IMR-90 (cell line): ENCODE results near the gene RNF19B. TPM values are rescaled to one million over a fixed set of nuclear protein-coding genes. Genes with fewer than 3 reads are reported as not detected.

Source experiments
- ATAC-seq: fragments of 200-7000 bp; cut with Tn5 transposase; 2 replicates; pipeline ENCODE4 v1.9.1; 2020; ENCODE audit warnings: low read depth, mild to moderate bottlenecking, moderate library complexity
- BruUV-seq: library from RNA; stranded (reverse); fragments of 400-500 nt; replicated peaks from 2 replicates; lab custom pipeline; 2021; lab: Mats Ljungman, UMichigan
- CTCF ChIA-PET: fragments of 300-600 bp; formaldehyde crosslinking; extraction: SDS; loops from one replicate; lab custom pipeline; 2021; ENCODE audit warnings: antibody characterized with exemption; lab: Yijun Ruan, JAX
- POLR2A ChIA-PET: fragments of 300-600 bp; sonication (Branson Sonifier 250); formaldehyde crosslinking; loops from one replicate; lab custom pipeline; 2022; ENCODE audit warnings: antibody characterized with exemption; ENCODE audit not compliant: unreplicated experiment; lab: Charles Lee
- DNase-seq: peaks from one replicate; pipeline ENCODE4 v3.0.0; 2013
- H2AFZ ChIP-seq: replicated peaks from 2 replicates; pipeline ENCODE3; 2013; ENCODE audit warnings: low read length, mild to moderate bottlenecking; ENCODE audit not compliant: poor library complexity
- H2AK5ac ChIP-seq: 2 replicates; pipeline ENCODE4 v1.6.1; 2013; ENCODE audit warnings: low read depth, low read length, inconsistent platforms
- H2AK9ac ChIP-seq: replicated peaks from 2 replicates; pipeline ENCODE3; 2013; ENCODE audit warnings: mild to moderate bottlenecking, low read depth, low read length, moderate library complexity; ENCODE audit not compliant: poor library complexity
- H2BK120ac ChIP-seq: 2 replicates; pipeline ENCODE4 v1.6.1; 2013; ENCODE audit warnings: low read depth, low read length, inconsistent platforms
- H2BK15ac ChIP-seq: 3 replicates; pipeline ENCODE4 v1.6.1; 2013; ENCODE audit warnings: low read depth, low read length, inconsistent platforms
- H2BK20ac ChIP-seq: 2 replicates; pipeline ENCODE4 v1.6.1; 2013; ENCODE audit warnings: low read depth, mild to moderate bottlenecking, inconsistent platforms, low read length, moderate library complexity
- H2BK5ac ChIP-seq: 2 replicates; pipeline ENCODE4 v1.6.1; 2013; ENCODE audit warnings: mild to moderate bottlenecking, low read depth, low read length, inconsistent platforms; ENCODE audit not compliant: poor library complexity, severe bottlenecking
- H3K14ac ChIP-seq: replicated peaks from 2 replicates; pipeline ENCODE4 v1.6.1; 2013; ENCODE audit warnings: low read depth, low read length, inconsistent platforms
- H3K18ac ChIP-seq: 2 replicates; pipeline ENCODE4 v1.6.1; 2013; ENCODE audit warnings: low read depth, low read length, control low read depth
- H3K23ac ChIP-seq: 2 replicates; pipeline ENCODE4 v1.6.1; 2013; ENCODE audit warnings: low read depth, low read length, inconsistent platforms
- H3K27ac ChIP-seq: 2 replicates; pipeline ENCODE4 v1.5.1; 2013; ENCODE audit warnings: mild to moderate bottlenecking, control low read depth, low read length; ENCODE audit not compliant: insufficient read depth
- H3K27me3 ChIP-seq: 2 replicates; pipeline ENCODE4 v1.6.1; 2013; ENCODE audit warnings: low read length; ENCODE audit not compliant: control insufficient read depth, insufficient read depth
- H3K36me3 ChIP-seq: 2 replicates; pipeline ENCODE4 v1.6.1; 2013; ENCODE audit warnings: low read length, mixed read lengths; ENCODE audit not compliant: control insufficient read depth, insufficient read depth
- H3K4ac ChIP-seq: 2 replicates; pipeline ENCODE4 v1.6.1; 2013; ENCODE audit warnings: low read depth, low read length, inconsistent platforms
- H3K4me1 ChIP-seq: 2 replicates; pipeline ENCODE4 v1.6.1; 2013; ENCODE audit warnings: low read length, mixed read lengths; ENCODE audit not compliant: control insufficient read depth, insufficient read depth
- H3K4me2 ChIP-seq: 2 replicates; pipeline ENCODE4 v1.6.1; 2013; ENCODE audit warnings: low read depth, mild to moderate bottlenecking, control low read depth, low read length, moderate library complexity
- H3K4me3 ChIP-seq: 2 replicates; pipeline ENCODE4 v1.5.1; 2013; ENCODE audit warnings: low read depth, mild to moderate bottlenecking, control low read depth, low read length, moderate library complexity; ENCODE audit not compliant: insufficient read depth
- H3K56ac ChIP-seq: 2 replicates; pipeline ENCODE4 v1.6.1; 2013; ENCODE audit warnings: low read length, inconsistent platforms; ENCODE audit not compliant: insufficient read depth; ENCODE audit errors: extremely low read depth
- H3K79me1 ChIP-seq, 2 experiments: 2 replicates each; pipeline ENCODE4 v1.6.1; 2013; ENCODE audit warnings: low read length in 2 of 2, inconsistent platforms in 1 of 2, low read depth in 1 of 2
- H3K9ac ChIP-seq: 2 replicates; pipeline ENCODE4 v1.6.1; 2013; ENCODE audit warnings: low read depth, low read length, control low read depth
- H3K9me1 ChIP-seq: 2 replicates; pipeline ENCODE4 v1.6.1; 2013; ENCODE audit warnings: low read length, inconsistent platforms; ENCODE audit not compliant: insufficient read depth
- H3K9me3 ChIP-seq: 2 replicates; pipeline ENCODE4 v1.6.1; 2013; ENCODE audit warnings: low read length; ENCODE audit not compliant: control insufficient read depth, insufficient read depth
- H4K20me1 ChIP-seq: 2 replicates; pipeline ENCODE4 v1.6.1; 2013; ENCODE audit warnings: low read length, inconsistent platforms; ENCODE audit not compliant: insufficient read depth
- H4K5ac ChIP-seq: 2 replicates; pipeline ENCODE4 v1.6.1; 2013; ENCODE audit warnings: mild to moderate bottlenecking, low read depth, low read length, control low read depth
- H4K8ac ChIP-seq, 2 experiments: 2 replicates each; pipeline ENCODE4 v1.6.1; 2013; ENCODE audit warnings: low read depth in 2 of 2, low read length in 2 of 2, control low read depth in 1 of 2, inconsistent platforms in 1 of 2
- H4K91ac ChIP-seq: 2 replicates; pipeline ENCODE4 v1.6.1; 2013; ENCODE audit warnings: low read depth, low read length, inconsistent platforms; ENCODE audit not compliant: insufficient read depth
- BHLHE40 ChIP-seq: fragments of 150-350 bp; IDR thresholded peaks from 2 replicates; pipeline ENCODE4 v1.6.1; 2016; ENCODE audit warnings: mild to moderate bottlenecking, low read depth, low read length
- CEBPB ChIP-seq: IDR thresholded peaks from 2 replicates; pipeline ENCODE4 v1.6.1; 2012; ENCODE audit warnings: low read depth, low read length, improper control_type of control experiment
- FOS ChIP-seq: fragments of 150-350 bp; IDR thresholded peaks from 2 replicates; pipeline ENCODE4 v1.6.1; 2016; ENCODE audit warnings: low read depth, low read length
- POLR2A ChIP-seq: IDR thresholded peaks from 2 replicates; pipeline ENCODE4 v1.6.1; 2012; ENCODE audit warnings: mild to moderate bottlenecking, low read depth, low read length
- RFX5 ChIP-seq: IDR thresholded peaks from 2 replicates; pipeline ENCODE4 v1.8.0; 2012; ENCODE audit warnings: low read depth, mild to moderate bottlenecking, low read length, moderate library complexity
- USF2 ChIP-seq: fragments of 150-350 bp; IDR thresholded peaks from 2 replicates; pipeline ENCODE4 v1.6.1; 2017; ENCODE audit warnings: mild to moderate bottlenecking, antibody characterized with exemption, low read length, low read depth
- WGBS, 2 experiments: methylation state at CpG; one replicate each; pipeline versions ENCODE4 v1.1.5 to v1.1.7; 2013; ENCODE audit warnings: missing lambda C conversion rate in 2 of 2; ENCODE audit not compliant: insufficient read length in 1 of 2; ENCODE audit errors: extremely low coverage in 2 of 2; 5-methylcytosine and 5-hydroxymethylcytosine counted together
- dilution Hi-C: fragments of 300-500 bp; cut with HindIII; formaldehyde crosslinking; loops from one replicate; pipeline ENCODE4 v1.14.3; 2018; ENCODE audit warnings: low sequenced_read_pairs; ENCODE audit not compliant: unreplicated experiment
- in situ Hi-C: fragments of 300-500 bp; cut with MboI; formaldehyde crosslinking; loops from 3 replicates; pipeline ENCODE4 v1.14.3; 2019; ENCODE audit warnings: low sequenced_read_pairs, inconsistent platforms, mixed read lengths
- intact Hi-C: fragments of 100-400 bp; cut with micrococcal nuclease; formaldehyde crosslinking; loops from 2 replicates; pipeline ENCODE4 v1.10.0; 2022
- polyA plus RNA-seq, 3 experiments: library from polyadenylated mRNA; depleted of rRNA; stranded (reverse); fragments of >200 nt; gene quantifications; 2 replicates each; pipeline ENCODE4 v1.2.3, GENCODE V29; 2012; ENCODE audit warnings: low replicate concordance in 1 of 3
- total RNA-seq: library from RNA; depleted of rRNA; stranded (reverse); fragments of >200 nt; gene quantifications from 2 replicates; pipeline ENCODE4 v1.2.3, GENCODE V29; 2012
- TF ChIP-seq, protein P1 (sequence below): fragments of 150-350 bp; IDR thresholded peaks from 2 replicates; pipeline ENCODE4 v1.6.1; 2016; ENCODE audit warnings: low read depth, mild to moderate bottlenecking, low read length, moderate library complexity, borderline replicate concordance
- TF ChIP-seq, protein P2 (sequence below): conservative IDR thresholded peaks from 2 replicates; pipeline ENCODE4 v1.5.1; 2012; ENCODE audit warnings: mild to moderate bottlenecking, low read depth, low read length, improper control_type of control experiment

RNF19B gene
- total and polyA plus RNA-seq, 2 of the 4 experiments (the other 2 are of a cell fraction): 10.0 to 11.6 TPM

DNA sequence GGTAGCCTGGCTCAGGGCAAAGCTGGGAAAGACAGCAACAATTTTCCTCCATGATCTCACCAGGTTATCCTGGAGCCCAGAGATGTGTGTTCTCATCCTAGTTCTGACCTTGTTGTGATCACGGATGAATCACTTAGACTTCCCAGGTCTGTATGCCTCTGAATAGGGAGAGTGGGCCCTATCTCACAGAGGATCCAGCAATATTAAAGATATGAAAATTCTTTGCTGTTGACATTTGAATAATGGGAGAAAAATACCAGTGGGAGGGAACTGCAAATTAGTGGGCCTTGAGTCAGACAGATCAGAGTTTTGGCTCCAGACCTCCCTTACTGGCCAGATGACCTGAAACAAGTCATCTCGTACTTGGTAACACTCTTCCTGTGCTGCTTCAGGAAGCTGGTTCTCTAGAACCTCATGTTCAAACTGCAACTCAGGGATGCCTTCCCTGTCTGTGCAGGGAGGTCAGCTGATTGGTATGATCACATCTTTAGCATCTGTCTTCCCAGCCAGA is 32.8 kb upstream of the RNF19B start:
- WGBS, 2 experiments: 11% methylated on average over 1 of the region's 2 CpGs; no CpG with 5 or more reads in 1 of the 2 experiments
- no peaks in the 10 kb centered on the region for H4K20me1 ChIP-seq
- no peak overlapping the region for H4K91ac ChIP-seq
- peak overlapping the region; percentile 69 for H2BK5ac ChIP-seq
- H3K14ac ChIP-seq: peak overlapping the region; percentile 55
- no peak overlapping the region for H2BK20ac ChIP-seq
- CTCF ChIA-PET: interaction anchor here (1.1 to 2.6 kb wide), 2 partner anchors 10 to 63 kb away, joined by 3 to 10 read pairs; no protein-coding TSS in a partner anchor
- no peak overlapping the region for H3K4me2 ChIP-seq
- H2AK9ac ChIP-seq: peak overlapping the region; percentile 88
- peak overlapping the region; percentile 15; the same call in 1 of the 2 replicates for H3K27ac ChIP-seq
- BruUV-seq: no TSS peak
- H4K8ac ChIP-seq: peak overlapping the region in 1 of 2 experiments; percentile 62; a peak in 1 of 4 replicates
- H3K4me3 ChIP-seq: no peak overlapping the region
- in situ Hi-C loops (no loop called here), intact Hi-C loops (no loop called here), dilution Hi-C loops (no loop called here)
- DNase-seq: peak; percentile 93
- peak overlapping the region; percentile 60 for H3K4ac ChIP-seq
- H3K36me3 ChIP-seq: no peaks in the 10 kb centered on the region
- H2BK120ac ChIP-seq: peak overlapping the region; percentile 31; the same call in 1 of the 2 replicates
- no peak overlapping the region for H2BK15ac ChIP-seq
- H2AK5ac ChIP-seq: peak overlapping the region; percentile 4; the same call in 1 of the 2 replicates
- H2AFZ ChIP-seq: peak overlapping the region; percentile 9
- POLR2A ChIA-PET: no interaction called here
- peaks cover 18% of the 10 kb centered on the region for H3K4me1 ChIP-seq
- peaks cover 33% of the 10 kb centered on the region for H3K9me1 ChIP-seq
- peak; percentile 77 for ATAC-seq
- no peaks in the 10 kb centered on the region for H3K9me3 ChIP-seq
- peak overlapping the region; percentile 17; the same call in 1 of the 2 replicates for H3K18ac ChIP-seq
- H3K27me3 ChIP-seq: no peaks in the 10 kb centered on the region
- H3K23ac ChIP-seq: peak overlapping the region; percentile 25
- H3K9ac ChIP-seq: no peak overlapping the region
- no peak overlapping the region for H3K56ac ChIP-seq
- H4K5ac ChIP-seq: peak overlapping the region; percentile 26; the same call in 1 of the 2 replicates
- TF ChIP-seq, protein P1, sequence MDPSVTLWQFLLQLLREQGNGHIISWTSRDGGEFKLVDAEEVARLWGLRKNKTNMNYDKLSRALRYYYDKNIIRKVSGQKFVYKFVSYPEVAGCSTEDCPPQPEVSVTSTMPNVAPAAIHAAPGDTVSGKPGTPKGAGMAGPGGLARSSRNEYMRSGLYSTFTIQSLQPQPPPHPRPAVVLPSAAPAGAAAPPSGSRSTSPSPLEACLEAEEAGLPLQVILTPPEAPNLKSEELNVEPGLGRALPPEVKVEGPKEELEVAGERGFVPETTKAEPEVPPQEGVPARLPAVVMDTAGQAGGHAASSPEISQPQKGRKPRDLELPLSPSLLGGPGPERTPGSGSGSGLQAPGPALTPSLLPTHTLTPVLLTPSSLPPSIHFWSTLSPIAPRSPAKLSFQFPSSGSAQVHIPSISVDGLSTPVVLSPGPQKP: no peak
- TF ChIP-seq BHLHE40 (0 out of 2 replicates have a peak, but pooled peaks have one; percentile 5), CEBPB (no peak), FOS (peak; percentile 34), USF2 (peak; percentile 54), POLR2A (peak; percentile 44; the same call in 1 of the 2 replicates), RFX5 (no peak)
- TF ChIP-seq, protein P2, sequence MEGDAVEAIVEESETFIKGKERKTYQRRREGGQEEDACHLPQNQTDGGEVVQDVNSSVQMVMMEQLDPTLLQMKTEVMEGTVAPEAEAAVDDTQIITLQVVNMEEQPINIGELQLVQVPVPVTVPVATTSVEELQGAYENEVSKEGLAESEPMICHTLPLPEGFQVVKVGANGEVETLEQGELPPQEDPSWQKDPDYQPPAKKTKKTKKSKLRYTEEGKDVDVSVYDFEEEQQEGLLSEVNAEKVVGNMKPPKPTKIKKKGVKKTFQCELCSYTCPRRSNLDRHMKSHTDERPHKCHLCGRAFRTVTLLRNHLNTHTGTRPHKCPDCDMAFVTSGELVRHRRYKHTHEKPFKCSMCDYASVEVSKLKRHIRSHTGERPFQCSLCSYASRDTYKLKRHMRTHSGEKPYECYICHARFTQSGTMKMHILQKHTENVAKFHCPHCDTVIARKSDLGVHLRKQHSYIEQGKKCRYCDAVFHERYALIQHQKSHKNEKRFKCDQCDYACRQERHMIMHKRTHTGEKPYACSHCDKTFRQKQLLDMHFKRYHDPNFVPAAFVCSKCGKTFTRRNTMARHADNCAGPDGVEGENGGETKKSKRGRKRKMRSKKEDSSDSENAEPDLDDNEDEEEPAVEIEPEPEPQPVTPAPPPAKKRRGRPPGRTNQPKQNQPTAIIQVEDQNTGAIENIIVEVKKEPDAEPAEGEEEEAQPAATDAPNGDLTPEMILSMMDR: no peak
- peaks cover 0 to 15% of the 10 kb centered on the region in 2 experiments; a peak in 2 of 4 replicates for H3K79me1 ChIP-seq
